SK-N-DZ (cell line): ENCODE results near the gene EPHA4.

Experiments
- DNase-seq: peaks from one replicate; pipeline ENCODE4 v3.0.0-alpha.2; 2015; ENCODE audit warnings: low spot score

The EPHA4 gene

DNA sequence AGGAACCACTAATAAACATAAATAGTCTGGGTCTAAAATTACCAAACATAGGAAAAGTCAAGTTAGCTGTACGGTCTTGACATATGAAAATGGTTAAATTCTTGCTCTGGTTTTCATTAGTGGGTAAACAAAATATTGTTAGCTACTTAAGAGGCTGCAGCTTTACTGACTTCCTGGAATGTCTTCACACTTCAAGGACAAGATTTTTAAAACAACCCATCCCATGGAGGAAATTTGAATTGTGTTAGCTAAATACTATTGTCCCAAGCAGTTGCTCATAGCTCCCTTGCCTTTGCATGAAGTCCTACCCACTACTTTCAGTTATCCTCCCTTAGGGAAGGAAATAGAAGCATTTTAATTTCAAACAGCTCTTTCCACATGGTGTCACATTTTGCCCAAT, 128.5 kb downstream of the EPHA4 start:
- no peak for DNase-seq

DNA sequence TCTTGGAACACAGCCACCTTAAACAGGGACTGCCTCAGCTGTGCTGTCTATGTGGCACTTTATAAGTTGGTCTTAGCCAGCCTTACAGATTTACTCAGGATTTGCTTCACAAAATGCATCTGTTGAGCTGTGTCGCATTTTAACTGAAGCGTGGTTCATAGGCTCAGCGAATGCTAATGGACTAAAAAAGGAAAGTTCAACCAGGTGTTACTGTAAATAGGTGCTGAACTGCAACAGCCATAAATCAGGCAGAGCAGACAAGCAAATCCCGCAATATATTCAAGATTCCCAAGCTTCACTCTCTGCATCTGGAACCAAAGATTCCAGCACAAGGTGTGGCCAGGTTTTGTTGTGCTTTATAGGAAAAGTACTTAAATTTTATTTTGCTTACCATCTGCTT, 130.0 kb downstream of the EPHA4 start:
- no peak for DNase-seq

DNA sequence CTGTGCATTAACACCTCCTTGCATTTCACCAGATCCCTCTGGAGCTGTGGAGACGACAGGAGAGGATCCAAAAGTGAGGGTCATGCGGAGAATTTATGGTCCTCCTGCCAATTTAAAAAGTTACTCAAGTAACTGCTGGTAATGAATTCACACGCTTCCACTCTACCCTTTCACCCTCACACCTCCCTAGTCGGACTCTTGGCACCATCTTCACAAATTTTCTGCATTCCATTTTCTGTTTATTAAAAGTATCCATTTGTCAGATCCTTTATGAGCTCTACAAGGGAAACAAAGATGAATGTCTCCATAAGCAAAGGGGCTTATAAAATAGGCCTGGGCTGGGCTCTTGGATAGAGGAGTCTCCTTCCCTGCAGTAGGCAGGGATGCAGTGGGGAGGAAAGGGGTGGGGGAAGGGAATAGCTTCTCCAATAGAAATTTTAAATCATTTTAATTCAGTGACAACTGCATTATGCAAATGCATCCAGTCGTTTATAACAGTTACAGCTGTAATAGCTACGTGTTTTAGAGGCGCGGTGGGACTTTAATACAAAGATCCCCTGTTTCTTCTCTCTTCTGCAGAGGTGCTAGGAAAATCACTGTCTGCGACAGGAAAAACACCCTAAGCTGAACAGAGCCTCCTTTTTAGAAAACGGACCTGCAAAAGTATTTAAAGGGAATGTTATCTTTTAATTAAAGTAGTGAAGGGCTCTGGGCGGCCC, 132.2 kb downstream of the EPHA4 start:
- DNase-seq: no peak

GRCh38 chr2:221437056-221437455, 135.0 kb downstream of the EPHA4 start:
- no peak for DNase-seq

GRCh38 chr2:221435171-221435570, 136.9 kb downstream of the EPHA4 start:
- DNase-seq: no peak

DNA sequence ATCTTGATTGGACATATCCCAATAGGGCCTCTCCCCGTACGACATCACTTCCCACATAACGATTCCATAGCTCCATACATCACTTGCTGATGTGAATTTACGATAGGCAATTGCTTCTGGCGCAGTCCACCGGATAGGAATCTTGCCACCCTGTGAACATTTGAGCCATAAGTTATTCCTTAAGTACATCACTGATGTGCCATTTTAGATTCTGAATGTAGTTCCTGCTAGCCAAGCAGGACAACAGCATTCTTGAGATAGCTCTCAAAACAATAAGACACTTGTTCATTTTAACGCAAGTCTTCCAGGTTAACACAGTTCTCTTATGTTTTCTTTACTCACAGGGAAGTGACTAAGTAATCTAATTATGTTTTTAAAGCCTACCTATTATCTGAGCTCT, 138.0 kb downstream of the EPHA4 start:
- no peak for DNase-seq

DNA sequence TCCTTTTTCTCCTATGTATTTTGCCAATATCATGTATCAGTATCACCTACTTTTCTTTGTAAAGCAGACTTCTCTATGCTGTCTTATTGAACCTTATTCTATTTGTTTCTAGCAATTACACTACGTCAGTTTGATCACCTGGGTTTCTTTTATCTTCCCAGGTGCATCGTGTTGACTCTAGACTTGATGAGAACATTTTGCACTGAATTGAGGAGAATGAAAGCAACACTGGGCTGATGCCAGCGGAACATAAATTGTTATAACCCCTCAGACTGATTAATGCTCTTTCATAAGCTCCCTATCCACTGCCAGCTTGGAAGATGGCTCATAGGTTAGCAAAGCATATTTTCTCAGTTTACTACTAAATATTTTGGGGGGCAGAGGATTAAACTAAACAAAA, 140.6 kb downstream of the EPHA4 start:
- DNase-seq: no peak

DNA sequence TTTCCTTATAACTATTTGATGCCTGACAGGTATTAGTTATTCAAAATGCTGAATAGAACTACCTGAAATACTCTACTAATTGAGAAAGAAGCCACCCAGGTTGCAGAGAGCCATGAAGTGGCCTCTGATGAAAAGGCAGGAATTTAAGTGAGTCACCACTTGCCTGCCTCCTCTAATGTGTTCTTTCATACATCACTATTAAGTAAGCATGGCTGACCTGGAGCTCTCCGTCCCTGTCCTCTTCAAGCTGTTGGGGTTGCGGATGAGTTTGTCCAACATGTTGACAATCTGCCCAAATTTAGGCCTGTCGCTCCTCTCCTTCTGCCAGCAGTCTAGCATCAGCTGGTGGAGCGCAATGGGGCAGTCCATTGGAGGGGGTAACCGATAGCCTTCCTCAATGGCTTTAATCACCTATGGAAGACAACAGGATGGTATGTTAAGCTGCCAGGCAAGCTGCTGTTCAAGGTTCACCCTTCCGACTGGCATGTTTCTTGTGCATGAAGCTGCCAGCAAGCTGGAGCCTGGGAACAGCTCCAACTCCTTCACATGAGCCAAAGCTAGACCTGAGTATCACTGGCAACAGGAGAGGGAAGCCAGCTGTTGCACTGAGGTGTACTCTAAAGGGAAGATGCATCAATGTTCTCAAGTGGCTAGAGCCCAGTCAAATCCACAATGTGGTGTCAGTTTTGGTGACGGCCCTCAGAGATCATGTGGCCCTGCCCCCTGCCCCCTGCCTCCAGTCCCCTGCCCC, 142.2 kb downstream of the EPHA4 start:
- DNase-seq: no peak

DNA sequence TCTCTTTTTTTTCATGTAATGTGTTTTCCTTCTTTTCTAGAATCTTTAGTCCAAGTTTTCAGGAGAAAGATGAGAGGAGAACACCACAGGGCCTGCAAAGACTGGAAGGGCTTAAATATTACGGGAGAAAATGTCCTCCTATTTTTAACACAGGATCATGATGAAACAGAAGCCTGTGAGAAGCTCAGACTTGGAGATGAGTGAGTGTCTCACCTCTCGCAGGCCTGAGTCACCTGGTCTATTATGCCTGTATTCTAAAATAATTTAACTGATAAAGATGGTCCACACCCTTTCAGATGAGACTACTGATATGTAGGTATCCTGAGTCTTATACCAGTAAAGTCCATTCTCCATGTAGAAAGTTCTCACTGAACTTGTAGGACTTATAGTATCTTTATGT, 143.2 kb downstream of the EPHA4 start:
- no peak for DNase-seq

DNA sequence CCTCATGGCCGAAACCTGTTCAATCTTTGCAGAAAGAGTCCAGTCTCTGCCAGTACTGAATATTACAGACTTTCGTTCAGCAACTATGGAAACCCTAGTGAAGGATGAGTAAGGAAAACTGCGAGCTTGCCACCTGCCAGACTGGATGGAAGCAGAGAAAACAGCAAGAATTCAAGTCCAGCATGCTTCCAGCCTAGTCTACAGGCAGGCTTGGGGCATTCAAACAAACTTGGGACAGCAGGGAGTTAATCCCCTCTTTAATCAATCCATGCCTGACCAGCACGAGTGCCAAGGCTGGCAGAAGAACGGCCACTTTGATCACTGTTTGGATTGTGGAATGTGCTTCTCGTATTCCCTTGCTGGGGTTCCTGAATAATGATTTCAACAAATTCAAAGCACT, 145.2 kb downstream of the EPHA4 start:
- DNase-seq: no peak

GRCh38 chr2:221425891-221426290, 146.2 kb downstream of the EPHA4 start:
- DNase-seq: no peak

- no peak for DNase-seq
Observed at GRCh38 chr2:221425353-221425752, 146.8 kb downstream of the EPHA4 start.

DNA sequence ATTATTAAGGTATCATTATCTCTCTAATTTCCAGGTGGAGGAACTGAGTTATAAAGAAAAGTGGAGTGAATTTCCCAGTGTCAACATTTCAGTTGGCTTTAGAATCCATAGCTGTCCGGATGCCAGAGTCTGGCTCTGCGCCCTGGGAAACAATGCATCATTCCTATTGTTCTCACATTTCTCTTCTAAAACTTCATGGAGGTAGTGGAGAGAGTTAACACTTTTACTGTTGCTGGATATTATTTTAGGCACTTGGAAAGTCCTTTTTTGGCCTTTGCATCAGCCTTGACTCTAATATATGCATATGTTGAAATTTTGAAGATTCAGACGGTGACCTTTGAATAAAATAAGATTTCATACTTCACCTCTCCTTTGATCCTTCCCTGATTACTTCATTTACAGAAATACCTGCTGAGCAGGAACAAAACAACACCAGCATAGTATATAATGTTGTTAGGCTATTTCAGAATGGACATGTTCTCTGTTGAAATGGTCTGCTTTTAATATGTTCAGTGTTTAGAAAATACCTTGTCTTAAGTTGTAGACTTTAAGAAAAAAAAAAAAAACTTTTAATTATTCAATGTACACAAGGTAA, 148.8 kb downstream of the EPHA4 start:
- no peak for DNase-seq

GRCh38 chr2:221422516-221423209, 149.4 kb downstream of the EPHA4 start:
- no peak for DNase-seq

GRCh38 chr2:221420245-221420644, 151.9 kb downstream of the EPHA4 start:
- DNase-seq: no peak

GRCh38 chr2:221415789-221416188, 156.3 kb downstream of the EPHA4 start:
- DNase-seq: no peak

DNA sequence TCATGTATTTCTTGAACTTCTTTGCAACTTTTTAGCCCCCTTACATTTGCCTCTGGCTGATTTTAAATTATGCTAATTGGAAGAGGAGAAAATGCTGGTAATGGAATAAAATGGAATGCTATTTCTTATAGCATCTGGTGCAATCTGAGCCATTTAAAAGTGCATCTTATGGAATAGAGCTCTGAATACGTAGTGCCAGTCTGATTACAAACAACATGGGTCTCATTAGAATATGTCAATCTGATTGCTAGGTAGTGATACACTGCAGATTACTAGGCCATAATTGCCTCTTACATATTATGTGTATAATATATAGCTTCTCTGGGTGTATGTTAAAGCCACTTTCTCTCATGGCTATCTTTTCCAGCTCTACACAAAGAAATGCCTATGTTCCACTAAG, 159.1 kb downstream of the EPHA4 start:
- DNase-seq: no peak

GRCh38 chr2:221410487-221410886, 161.6 kb downstream of the EPHA4 start:
- DNase-seq: no peak

- no peak for DNase-seq
Observed at GRCh38 chr2:221407765-221408164, 164.3 kb downstream of the EPHA4 start.

DNA sequence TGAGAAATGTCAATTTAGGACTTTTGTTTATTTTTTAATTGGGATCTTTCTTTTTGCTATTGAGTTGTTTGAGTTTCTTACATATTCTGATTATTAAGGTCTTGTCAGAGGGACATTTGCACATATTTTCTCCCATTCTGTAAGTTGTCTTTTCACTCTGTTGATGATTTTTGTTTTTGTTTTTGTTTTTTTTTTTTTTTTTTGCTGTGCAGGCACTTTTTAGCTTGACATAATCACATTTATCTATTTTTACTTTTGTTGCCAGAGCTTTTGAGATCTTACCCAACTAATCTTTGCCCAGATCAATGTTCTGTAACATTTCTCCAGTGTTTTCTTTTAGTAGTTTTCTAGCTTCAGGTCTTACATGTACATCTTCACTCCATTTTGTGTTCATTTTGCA, 166.6 kb downstream of the EPHA4 start:
- no peak for DNase-seq

GRCh38 chr2:221402072-221402471, 170.0 kb downstream of the EPHA4 start:
- no peak for DNase-seq

- DNase-seq: no peak
Observed at GRCh38 chr2:221400411-221400810, 171.7 kb downstream of the EPHA4 start.
